A549 (cell line): ENCODE measurements around the gene DLX5.

Experiments
- CBX2 ChIP-seq: fragments of 200-600 bp; sonication (generic); IDR thresholded peaks from 2 replicates; pipeline ENCODE4 v1.6.1; 2016; ENCODE audit warnings: low read depth, mild to moderate bottlenecking, borderline replicate concordance
- CEBPB ChIP-seq, 2 experiments: fragments of >200 bp in 1 of 2; sonication (Bioruptor Twin) in 1 of 2; formaldehyde crosslinking in 1 of 2; IDR thresholded peaks; 2 replicates each; pipeline ENCODE4 v1.6.1; 2012 to 2016
- CTCF ChIP-seq: fragments of >200 bp; sonication (Bioruptor Twin); formaldehyde crosslinking; IDR thresholded peaks from 3 replicates; pipeline ENCODE4 v1.5.1; 2016
- MAX ChIP-seq: IDR thresholded peaks from 2 replicates; pipeline ENCODE4 v1.6.1; 2012
- PHF8 ChIP-seq: fragments of 200-600 bp; sonication (generic); IDR thresholded peaks from 2 replicates; pipeline ENCODE4 v1.6.1; 2016; ENCODE audit warnings: low read depth, mild to moderate bottlenecking, antibody characterized with exemption, moderate library complexity, borderline replicate concordance
- POLR2A ChIP-seq: IDR thresholded peaks from 2 replicates; pipeline ENCODE4 v1.6.1; 2012; ENCODE audit warnings: mild to moderate bottlenecking, low read length
- REST ChIP-seq: fragments of 200-600 bp; sonication (generic); IDR thresholded peaks from 2 replicates; pipeline ENCODE4 v1.6.1; 2016; ENCODE audit warnings: antibody characterized with exemption, mild to moderate bottlenecking, moderate library complexity
- SMC3 ChIP-seq: fragments of >200 bp; sonication (Bioruptor Twin); formaldehyde crosslinking; IDR thresholded peaks from 3 replicates; pipeline ENCODE4 v1.6.1; 2018; ENCODE audit warnings: inconsistent platforms
- USF2 ChIP-seq: fragments of 450-650 bp; IDR thresholded peaks from 2 replicates; pipeline ENCODE4 v1.6.1; 2014; ENCODE audit warnings: antibody characterized with exemption
- ZC3H11A ChIP-seq: fragments of 450-650 bp; IDR thresholded peaks from 2 replicates; pipeline ENCODE4 v1.6.1; 2014; ENCODE audit warnings: antibody characterized with exemption, mild to moderate bottlenecking

GRCh38 chr7:97001656-97002554 lies 22.7 kb downstream of the DLX5 start:
- no peak for TF ChIP-seq CTCF
- no peak for TF ChIP-seq CBX2
- TF ChIP-seq CEBPB (IDR thresholded peaks at IDR 0.05), result no peak
- no peak for TF ChIP-seq PHF8
- TF ChIP-seq REST, result no peak
- no peak for TF ChIP-seq MAX
- TF ChIP-seq POLR2A, result no peak
- TF ChIP-seq SMC3, result no peak
- no peak for TF ChIP-seq ZC3H11A
- no peak for TF ChIP-seq USF2
